Measurements from ENCODE around the gene C11orf68. TPM values are rescaled to one million over a fixed set of nuclear protein-coding genes. Genes with fewer than 3 reads are reported as not detected.

The C11orf68 gene
- total and polyA plus RNA-seq, 9 of the 15 experiments (the other 6 are each of a cell fraction or from before 2014, with no cell fraction given) = 3.6 to 35.9 (median 12.8) TPM

DNA sequence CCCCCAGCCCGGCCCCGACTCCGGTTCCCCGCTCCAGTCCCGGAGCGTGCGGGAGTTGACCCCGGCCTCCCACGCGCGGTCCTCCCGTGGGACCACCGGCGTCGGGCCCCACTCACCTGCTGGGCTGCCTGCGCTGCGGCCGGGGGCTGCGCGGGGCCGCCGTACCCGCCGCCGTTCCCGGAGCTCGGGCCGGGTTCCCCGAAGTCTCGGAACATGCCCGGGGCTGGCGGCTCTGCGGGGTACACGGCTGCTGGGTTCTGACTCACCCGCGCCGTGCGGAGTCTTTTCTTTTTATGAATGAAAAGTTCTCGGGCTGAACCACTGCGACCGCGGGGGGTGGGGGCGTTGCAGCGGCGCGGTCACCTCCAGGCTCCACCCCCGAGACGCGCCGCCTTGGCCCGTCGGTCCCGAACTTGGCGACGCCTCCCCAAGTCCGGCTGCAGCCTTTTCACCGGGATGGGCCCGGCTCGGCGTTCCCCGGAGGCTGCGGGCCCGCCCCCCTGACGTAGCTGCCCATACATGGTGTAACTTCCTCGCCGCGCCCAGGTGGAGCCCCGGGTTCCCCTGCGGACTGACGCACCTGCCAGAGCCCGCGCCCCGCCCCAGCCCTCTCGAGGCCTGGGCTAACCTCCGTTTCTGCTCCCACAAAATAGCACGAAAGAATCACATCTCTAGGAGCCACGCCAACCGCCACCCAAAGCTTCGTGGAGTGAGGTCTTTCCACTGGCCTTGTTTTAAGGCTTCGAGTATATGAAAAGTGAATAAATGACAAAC lies 18.6 kb downstream of the C11orf68 start, which contains the start of gene FOSL1 (continued):
- TF ChIP-seq TOE1 (IDR thresholded peaks at IDR 0.05; ENCODE audit: borderline replicate concordance) = peak; percentile 48; the same call in 1 of the 2 replicates
- TF ChIP-seq TOE1 (CRISPR knock-in tag; IDR thresholded peaks at IDR 0.05; ENCODE audit: borderline replicate concordance, low read depth) = no peak
- peak in 1 of 2 experiments; percentile 33; a peak in 1 of 4 replicates for TF ChIP-seq SIX5 (IDR thresholded peaks at IDR 0.05; ENCODE audit: borderline replicate concordance in 1 of 2, insufficient read depth in 1 of 2, low read depth in 1 of 2, low read length in 2 of 2)
- TF ChIP-seq TBP (optimal IDR thresholded peaks at IDR 0.05; ENCODE audit: low read depth, low read length) = peak; percentile 98
- TF ChIP-seq ZNF212 (CRISPR knock-in tag; IDR thresholded peaks at IDR 0.05) = no peak
- peak; percentile 53 for TF ChIP-seq NCOR1 (IDR thresholded peaks at IDR 0.05)
- TF ChIP-seq ARHGAP35 (IDR thresholded peaks at IDR 0.05; ENCODE audit: partially characterized antibody) = no peak
- peak; percentile 74 for TF ChIP-seq CHD1 (IDR thresholded peaks at IDR 0.05; ENCODE audit: low read length)
- peak in 1 of 2 experiments; percentile 57; a peak in 1 of 4 replicates for TF ChIP-seq SIN3A (IDR thresholded peaks at IDR 0.05; ENCODE audit: borderline replicate concordance in 2 of 2, control insufficient read depth in 1 of 2, low read depth in 2 of 2, low read length in 2 of 2)
- TF ChIP-seq EGR1 (conservative IDR thresholded peaks at IDR 0.05) = peak; percentile 82
- TF ChIP-seq CBFB (CRISPR knock-in tag; IDR thresholded peaks at IDR 0.05) = no peak
- TF ChIP-seq KLF10 (CRISPR knock-in tag; IDR thresholded peaks at IDR 0.05) = no peak
- 0 out of 2 replicates have a peak, but pooled peaks have one; percentile 14 for TF ChIP-seq ZNF232 (CRISPR knock-in tag; IDR thresholded peaks at IDR 0.05)
- TF ChIP-seq ZNF444 (CRISPR knock-in tag; IDR thresholded peaks at IDR 0.05) = no peak
- TF ChIP-seq RBM25 (IDR thresholded peaks at IDR 0.05; ENCODE audit: low read depth, low read length, severe bottlenecking) = peak; percentile 44
- no peak for TF ChIP-seq TGIF2 (CRISPR knock-in tag; IDR thresholded peaks at IDR 0.05)
- TF ChIP-seq ZSCAN29 (IDR thresholded peaks at IDR 0.05) = no peak
- no peak for TF ChIP-seq REST (IDR thresholded peaks at IDR 0.05; ENCODE audit: borderline replicate concordance)
- 0 out of 2 replicates have a peak, but pooled peaks have one; percentile 26 for TF ChIP-seq REST (CRISPR knock-in tag; IDR thresholded peaks at IDR 0.05; ENCODE audit: low read depth)
- peak; percentile 79 for TF ChIP-seq MYC (IDR thresholded peaks at IDR 0.05; ENCODE audit: low read depth, low read length)
- no peak for TF ChIP-seq MYC (CRISPR knock-in tag; IDR thresholded peaks at IDR 0.05; ENCODE audit: borderline replicate concordance, low read depth)
- peak; percentile 30; the same call in 1 of the 2 replicates for TF ChIP-seq ZBTB1 (CRISPR knock-in tag; IDR thresholded peaks at IDR 0.05; ENCODE audit: borderline replicate concordance, low read depth)
